Osteoblast (primary cell): Measurements from ENCODE around the gene BLOC1S6. TPM values are rescaled to one million over a fixed set of nuclear protein-coding genes. Genes with fewer than 3 reads are reported as not detected.

Experiments
- DNase-seq: peaks from one replicate; pipeline ENCODE4 v3.0.0; 2011; ENCODE audit warnings: low spot score, mixed read lengths; ENCODE audit not compliant: insufficient read length; ENCODE audit errors: missing footprints
- H2AFZ ChIP-seq: 2 replicates; pipeline ENCODE4 v1.6.0; 2011; ENCODE audit warnings: mild to moderate bottlenecking, low read length
- H3K27ac ChIP-seq: 2 replicates; pipeline ENCODE4 v1.5.1; 2011; ENCODE audit warnings: mild to moderate bottlenecking, low read depth, low read length, moderate library complexity
- H3K27me3 ChIP-seq: 2 replicates; pipeline ENCODE4 v1.6.0; 2012; ENCODE audit warnings: mild to moderate bottlenecking, control low read depth, inconsistent platforms, low read length, moderate library complexity; ENCODE audit not compliant: insufficient read depth
- H3K36me3 ChIP-seq: 2 replicates; pipeline ENCODE4 v1.5.1; 2011; ENCODE audit warnings: mild to moderate bottlenecking, low read length, control low read depth, moderate library complexity; ENCODE audit not compliant: insufficient read depth
- H3K4me1 ChIP-seq: 2 replicates; pipeline ENCODE4 v1.5.1; 2011; ENCODE audit warnings: mild to moderate bottlenecking, low read length, control low read depth, moderate library complexity; ENCODE audit not compliant: insufficient read depth
- H3K4me2 ChIP-seq: 2 replicates; pipeline ENCODE4 v1.6.0; 2011; ENCODE audit warnings: mild to moderate bottlenecking, low read length; ENCODE audit not compliant: insufficient read depth
- H3K4me3 ChIP-seq: fragments of 200-600 bp; sonication (generic); 3 replicates; pipeline ENCODE4 v1.5.1; 2012; ENCODE audit warnings: mild to moderate bottlenecking, low read length, inconsistent platforms; ENCODE audit not compliant: insufficient read depth
- H3K79me2 ChIP-seq: 2 replicates; pipeline ENCODE4 v1.6.0; 2012; ENCODE audit warnings: mild to moderate bottlenecking, low read length, control low read depth, inconsistent platforms; ENCODE audit not compliant: insufficient read depth
- H3K9me3 ChIP-seq: 2 replicates; pipeline ENCODE4 v1.5.1; 2011; ENCODE audit warnings: low read depth, low read length, control low read depth
- H4K20me1 ChIP-seq: 2 replicates; pipeline ENCODE4 v1.6.0; 2012; ENCODE audit warnings: mild to moderate bottlenecking, low read length, control low read depth; ENCODE audit not compliant: insufficient read depth
- CTCF ChIP-seq: IDR thresholded peaks from 2 replicates; pipeline ENCODE4 v1.5.1; 2011; ENCODE audit warnings: mild to moderate bottlenecking, low read depth, low read length, moderate library complexity; ENCODE audit errors: extremely low read depth
- total RNA-seq: library from RNA; depleted of rRNA; stranded (reverse); fragments of >200 nt; gene quantifications from 2 replicates; pipeline ENCODE4 v1.2.3, GENCODE V29; 2012

BLOC1S6 gene
- total RNA-seq, 1 donor = 103 TPM

- H3K4me3 ChIP-seq = no peak overlapping the region
- no peaks in the 10 kb centered on the region for H3K9me3 ChIP-seq
- no peak overlapping the region for H2AFZ ChIP-seq
- H3K27me3 ChIP-seq = no peaks in the 10 kb centered on the region
- no peaks in the 10 kb centered on the region for H3K4me1 ChIP-seq
- TF ChIP-seq CTCF = no peak
- peaks cover 44% of the 10 kb centered on the region for H3K79me2 ChIP-seq
- no peak overlapping the region for H3K4me2 ChIP-seq
- peaks cover 14% of the 10 kb centered on the region for H4K20me1 ChIP-seq
- DNase-seq = no peak
- no peak overlapping the region for H3K27ac ChIP-seq
- H3K36me3 ChIP-seq = peaks cover 11% of the 10 kb centered on the region
Measured at GRCh38 chr15:45603881-45604280, 16.7 kb downstream of the BLOC1S6 start.

GRCh38 chr15:45604326-45604725 lies 17.1 kb downstream of the BLOC1S6 start:
- H3K4me3 ChIP-seq = no peak overlapping the region
- H4K20me1 ChIP-seq = peaks cover 14% of the 10 kb centered on the region
- no peak overlapping the region for H3K4me2 ChIP-seq
- no peaks in the 10 kb centered on the region for H3K27me3 ChIP-seq
- no peak for TF ChIP-seq CTCF
- no peaks in the 10 kb centered on the region for H3K4me1 ChIP-seq
- no peak overlapping the region for H3K27ac ChIP-seq
- peaks cover 11% of the 10 kb centered on the region for H3K36me3 ChIP-seq
- no peak overlapping the region for H2AFZ ChIP-seq
- no peaks in the 10 kb centered on the region for H3K9me3 ChIP-seq
- DNase-seq = no peak
- peaks cover 44% of the 10 kb centered on the region for H3K79me2 ChIP-seq

- peaks cover 32% of the 10 kb centered on the region for H3K79me2 ChIP-seq
- no peaks in the 10 kb centered on the region for H3K9me3 ChIP-seq
- peaks cover 11% of the 10 kb centered on the region for H3K36me3 ChIP-seq
- no peak for TF ChIP-seq CTCF
- H3K4me2 ChIP-seq = no peak overlapping the region
- H2AFZ ChIP-seq = no peak overlapping the region
- no peaks in the 10 kb centered on the region for H3K27me3 ChIP-seq
- no peak overlapping the region for H3K4me3 ChIP-seq
- no peak overlapping the region for H3K27ac ChIP-seq
- H4K20me1 ChIP-seq = peaks cover 10% of the 10 kb centered on the region
- no peaks in the 10 kb centered on the region for H3K4me1 ChIP-seq
- DNase-seq = no peak
Measured at GRCh38 chr15:45606413-45606812, 19.2 kb downstream of the BLOC1S6 start.

- H3K79me2 ChIP-seq = peaks cover 28% of the 10 kb centered on the region
- no peak overlapping the region for H3K4me3 ChIP-seq
- H3K27ac ChIP-seq = no peak overlapping the region
- H3K36me3 ChIP-seq = peaks cover 11% of the 10 kb centered on the region
- TF ChIP-seq CTCF = no peak
- no peaks in the 10 kb centered on the region for H3K27me3 ChIP-seq
- H3K4me1 ChIP-seq = no peaks in the 10 kb centered on the region
- no peak overlapping the region for H3K4me2 ChIP-seq
- no peaks in the 10 kb centered on the region for H3K9me3 ChIP-seq
- no peak overlapping the region for H2AFZ ChIP-seq
- DNase-seq = no peak
- H4K20me1 ChIP-seq = peaks cover 10% of the 10 kb centered on the region
Measured at GRCh38 chr15:45606841-45607240, 19.7 kb downstream of the BLOC1S6 start.
